Measurements from ENCODE around the gene LRP10.
"Not testable (repeated sequence)": the region's sequence is repeated elsewhere in the genome, so short reads cannot be mapped to it uniquely, and the experiment has no call there.

Gene LRP10

DNA sequence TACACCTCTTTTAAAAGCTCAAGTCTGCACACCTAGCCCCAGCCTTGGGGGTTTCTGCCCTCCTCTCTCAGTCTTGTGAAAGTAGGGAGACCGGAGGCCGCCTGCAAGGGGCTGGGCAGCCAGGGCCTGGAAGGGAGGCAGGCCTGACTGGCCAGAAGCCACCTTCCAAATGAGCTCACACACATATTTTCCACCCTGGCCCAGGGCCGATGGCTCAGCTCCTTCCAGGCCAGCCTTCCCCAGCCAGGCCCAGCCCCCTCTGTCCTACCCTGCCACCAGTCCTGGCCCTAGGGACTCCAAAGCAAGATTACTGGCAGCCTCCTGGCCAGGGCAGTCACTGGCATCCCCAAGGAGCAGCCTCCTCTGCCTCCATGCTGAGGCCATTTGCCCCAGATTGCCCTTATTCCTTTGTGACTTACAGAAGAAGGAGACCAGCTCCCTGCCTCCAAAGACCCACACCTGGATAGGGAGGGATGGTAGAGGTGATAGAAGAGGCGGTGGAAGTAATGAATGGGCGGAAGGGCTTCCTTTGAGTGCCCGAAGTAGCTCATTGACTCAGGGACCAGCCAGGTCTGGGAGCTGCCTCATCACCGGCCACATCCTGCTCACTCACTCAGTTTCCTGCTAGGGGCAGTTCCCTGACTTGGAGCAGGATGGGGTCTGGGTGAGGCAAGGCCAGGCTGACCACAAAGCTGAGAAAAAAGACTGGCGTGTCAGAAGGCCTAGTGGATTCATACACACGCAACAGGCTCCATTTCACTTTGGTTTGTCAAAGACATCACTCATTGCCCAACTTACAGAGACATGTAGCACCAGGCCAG lies 20.4 kb upstream of the LRP10 start:
- H3K9me3 ChIP-seq (ENCODE audit: control insufficient read depth, low read length): no peaks in the 10 kb centered on the region
- no peak overlapping the region for H3K4me3 ChIP-seq (ENCODE audit: insufficient read depth, low read depth, low read length)
- no peaks in the 10 kb centered on the region for H3K36me3 ChIP-seq (ENCODE audit: control insufficient read depth, insufficient read depth, low read length)
- peaks cover 22% of the 10 kb centered on the region for H3K4me1 ChIP-seq (ENCODE audit: control insufficient read depth, insufficient read depth, low read length)
- H3K27me3 ChIP-seq (ENCODE audit: control insufficient read depth, insufficient read depth, low read length, poor library complexity, severe bottlenecking): no peaks in the 10 kb centered on the region
- no peak overlapping the region for H3K27ac ChIP-seq (ENCODE audit: insufficient read depth, low read depth, low read length, poor library complexity, severe bottlenecking)
- 89% methylated on average over 9 of the region's 9 CpGs for WGBS, 2 experiments

GRCh38 chr14:22852178-22852577 lies 19.4 kb upstream of the LRP10 start:
- 80 to 85% methylated on average over 9 to 12 of the region's 12 CpGs for WGBS, 2 experiments
- not testable (repeated sequence) for H3K4me3 ChIP-seq (ENCODE audit: insufficient read depth, low read depth, low read length); H3K27me3 ChIP-seq (ENCODE audit: control insufficient read depth, insufficient read depth, low read length, poor library complexity, severe bottlenecking); H3K27ac ChIP-seq (ENCODE audit: insufficient read depth, low read depth, low read length, poor library complexity, severe bottlenecking); H3K36me3 ChIP-seq (ENCODE audit: control insufficient read depth, insufficient read depth, low read length); H3K9me3 ChIP-seq (ENCODE audit: control insufficient read depth, low read length)
- H3K4me1 ChIP-seq (ENCODE audit: control insufficient read depth, insufficient read depth, low read length): peaks cover 22% of the 10 kb centered on the region

DNA sequence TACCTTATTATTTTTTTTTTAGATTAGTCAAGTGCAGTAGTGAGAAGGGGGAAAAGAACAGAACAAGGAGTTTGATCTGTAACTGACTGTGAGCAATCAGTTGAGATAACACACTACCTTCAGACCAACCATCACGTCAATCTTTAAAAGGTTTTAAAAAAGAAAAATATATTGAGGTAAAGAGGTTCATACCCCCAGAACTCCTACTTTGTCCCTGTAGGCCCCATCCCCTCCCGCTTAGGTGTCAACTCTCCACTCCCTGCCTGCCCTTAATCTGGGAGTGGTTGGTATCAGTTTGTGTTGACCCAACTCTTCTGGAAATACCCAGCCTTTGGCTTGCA lies 19.0 kb upstream of the LRP10 start:
- H3K36me3 ChIP-seq (ENCODE audit: control insufficient read depth, insufficient read depth, low read length): no peaks in the 10 kb centered on the region
- peaks cover 21% of the 10 kb centered on the region for H3K4me1 ChIP-seq (ENCODE audit: control insufficient read depth, insufficient read depth, low read length)
- no peak overlapping the region for H3K27ac ChIP-seq (ENCODE audit: insufficient read depth, low read depth, low read length, poor library complexity, severe bottlenecking)
- no peaks in the 10 kb centered on the region for H3K27me3 ChIP-seq (ENCODE audit: control insufficient read depth, insufficient read depth, low read length, poor library complexity, severe bottlenecking)
- H3K9me3 ChIP-seq (ENCODE audit: control insufficient read depth, low read length): no peaks in the 10 kb centered on the region
- 86 to 100% methylated on average over 1 of the region's 2 CpGs for WGBS, 2 experiments
- H3K4me3 ChIP-seq (ENCODE audit: insufficient read depth, low read depth, low read length): no peak overlapping the region

DNA sequence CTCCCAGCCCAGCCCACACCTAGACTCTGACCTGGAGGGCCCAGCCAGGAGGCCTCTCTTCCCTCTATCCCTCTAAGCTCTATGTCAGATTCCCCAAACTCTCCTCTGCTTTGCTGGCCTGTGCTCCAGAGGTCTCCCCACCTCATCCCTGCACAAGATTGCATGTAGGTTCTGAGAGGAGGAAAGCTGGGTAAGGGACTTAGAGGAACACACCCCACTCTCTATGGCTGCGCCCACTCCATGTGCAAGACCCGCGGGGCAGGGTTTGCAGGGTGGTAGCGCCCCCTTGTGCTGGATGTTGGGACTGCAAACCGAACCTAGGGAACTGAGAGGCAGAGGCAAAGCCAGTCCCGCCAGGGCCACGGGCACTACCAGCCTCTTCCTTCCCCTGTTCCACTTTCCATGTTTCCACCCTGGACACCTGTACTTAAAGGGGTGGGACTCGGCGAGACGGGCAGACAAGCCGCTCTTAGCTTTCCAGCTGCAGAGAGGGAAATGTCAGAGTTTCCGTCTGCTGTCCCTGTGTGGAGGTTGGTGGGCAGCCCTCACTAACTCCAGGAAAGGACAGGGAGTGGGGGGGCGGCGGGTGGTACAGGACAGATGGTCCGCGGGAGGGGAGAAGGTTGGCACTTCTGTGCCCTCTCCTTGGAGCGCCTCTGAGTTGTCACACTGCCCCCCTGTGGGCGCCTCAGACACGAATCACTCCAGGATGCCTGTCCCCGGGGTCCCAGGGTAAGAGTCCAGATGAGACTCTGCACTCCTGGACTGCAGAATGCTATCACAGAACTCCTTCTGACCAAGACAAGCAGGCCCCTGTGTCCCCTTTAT lies 18.4 kb upstream of the LRP10 start:
- 8 to 10% methylated on average over 20 of the region's 20 CpGs for WGBS, 2 experiments
- no peaks in the 10 kb centered on the region for H3K27me3 ChIP-seq (ENCODE audit: control insufficient read depth, insufficient read depth, low read length, poor library complexity, severe bottlenecking)
- H3K27ac ChIP-seq (ENCODE audit: insufficient read depth, low read depth, low read length, poor library complexity, severe bottlenecking): no peak overlapping the region
- peak overlapping the region; percentile 37 for H3K4me3 ChIP-seq (ENCODE audit: insufficient read depth, low read depth, low read length)
- H3K9me3 ChIP-seq (ENCODE audit: control insufficient read depth, low read length): no peaks in the 10 kb centered on the region
- H3K36me3 ChIP-seq (ENCODE audit: control insufficient read depth, insufficient read depth, low read length): no peaks in the 10 kb centered on the region
- peaks cover 15% of the 10 kb centered on the region for H3K4me1 ChIP-seq (ENCODE audit: control insufficient read depth, insufficient read depth, low read length)

DNA sequence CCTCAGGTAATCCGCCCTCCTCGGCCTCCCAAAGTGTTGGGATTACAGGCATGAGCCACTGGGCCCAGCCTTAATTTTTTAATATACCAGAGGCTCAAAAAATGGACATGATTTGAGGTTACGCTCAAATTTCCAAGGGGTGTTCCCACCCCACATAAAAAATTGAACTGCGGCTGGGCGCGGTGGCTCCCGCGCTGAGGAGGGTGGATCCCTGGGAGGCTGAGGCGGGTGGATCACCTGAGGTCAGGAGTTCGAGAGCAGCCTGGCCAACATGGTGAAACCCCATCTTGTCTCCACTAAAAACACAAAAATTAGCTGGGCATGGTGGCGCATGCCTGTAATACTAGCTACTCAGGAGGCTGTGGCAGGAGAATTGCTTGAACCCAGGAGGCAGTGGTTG lies 17.2 kb upstream of the LRP10 start:
- not testable (repeated sequence) for H3K27ac ChIP-seq (ENCODE audit: insufficient read depth, low read depth, low read length, poor library complexity, severe bottlenecking); H3K9me3 ChIP-seq (ENCODE audit: control insufficient read depth, low read length); H3K4me3 ChIP-seq (ENCODE audit: insufficient read depth, low read depth, low read length); H3K36me3 ChIP-seq (ENCODE audit: control insufficient read depth, insufficient read depth, low read length); H3K27me3 ChIP-seq (ENCODE audit: control insufficient read depth, insufficient read depth, low read length, poor library complexity, severe bottlenecking); H3K4me1 ChIP-seq (ENCODE audit: control insufficient read depth, insufficient read depth, low read length)
- 91 to 94% methylated on average over 11 of the region's 11 CpGs for WGBS, 2 experiments

DNA sequence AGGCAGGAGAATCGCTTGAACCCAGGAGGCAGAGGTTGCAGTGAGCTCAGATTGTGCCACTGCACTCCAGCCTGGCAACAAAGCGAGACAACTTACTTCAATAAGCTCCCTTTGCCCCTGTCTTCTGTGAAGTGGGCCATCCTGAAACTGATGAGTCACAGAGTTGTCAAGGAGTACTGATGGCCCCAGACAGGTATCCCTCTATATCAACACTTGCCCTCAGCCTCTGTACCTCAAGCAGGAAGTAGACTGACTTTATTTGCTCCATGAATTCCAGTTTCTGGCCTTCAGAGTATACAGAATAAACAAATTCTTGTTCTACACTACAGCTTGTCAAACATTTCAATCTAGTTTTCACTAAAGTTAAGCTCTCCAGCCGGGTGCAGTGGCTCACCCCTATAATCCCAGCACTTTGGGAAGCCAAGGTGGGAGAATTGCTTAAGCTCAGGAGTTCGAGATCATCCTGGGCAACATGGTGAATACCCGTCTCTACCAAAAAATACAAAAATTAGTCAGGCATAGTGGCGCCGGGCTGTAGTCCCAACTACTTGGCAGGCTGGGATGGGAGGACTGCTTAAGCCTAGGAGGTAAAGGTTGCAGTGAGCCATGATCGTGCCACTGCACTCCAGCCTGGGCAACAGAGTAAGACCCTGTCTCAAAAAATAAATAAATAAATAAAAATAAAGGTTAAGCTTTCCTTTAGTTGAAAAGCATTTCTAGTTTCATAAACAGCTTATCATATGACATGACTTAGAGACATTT lies 16.4 kb upstream of the LRP10 start:
- WGBS, 2 experiments: 91 to 95% methylated on average over 8 of the region's 8 CpGs
- H3K27ac ChIP-seq (ENCODE audit: insufficient read depth, low read depth, low read length, poor library complexity, severe bottlenecking): no peak overlapping the region

GRCh38 chr14:22856428-22856827 lies 15.1 kb upstream of the LRP10 start:
- H3K36me3 ChIP-seq (ENCODE audit: control insufficient read depth, insufficient read depth, low read length): no peaks in the 10 kb centered on the region
- no peaks in the 10 kb centered on the region for H3K27me3 ChIP-seq (ENCODE audit: control insufficient read depth, insufficient read depth, low read length, poor library complexity, severe bottlenecking)
- no peaks in the 10 kb centered on the region for H3K4me1 ChIP-seq (ENCODE audit: control insufficient read depth, insufficient read depth, low read length)
- WGBS, 2 experiments: 85 to 95% methylated on average over 3 of the region's 5 CpGs
- H3K27ac ChIP-seq (ENCODE audit: insufficient read depth, low read depth, low read length, poor library complexity, severe bottlenecking): no peak overlapping the region
- H3K4me3 ChIP-seq (ENCODE audit: insufficient read depth, low read depth, low read length): no peak overlapping the region
- H3K9me3 ChIP-seq (ENCODE audit: control insufficient read depth, low read length): no peaks in the 10 kb centered on the region

More for the DNA sequence above, 16.4 kb upstream of the LRP10 start:
- H3K36me3 ChIP-seq (ENCODE audit: control insufficient read depth, insufficient read depth, low read length): no peaks in the 10 kb centered on the region
- H3K9me3 ChIP-seq (ENCODE audit: control insufficient read depth, low read length): no peaks in the 10 kb centered on the region
- H3K27me3 ChIP-seq (ENCODE audit: control insufficient read depth, insufficient read depth, low read length, poor library complexity, severe bottlenecking): no peaks in the 10 kb centered on the region
- H3K4me3 ChIP-seq (ENCODE audit: insufficient read depth, low read depth, low read length): no peak overlapping the region
- no peaks in the 10 kb centered on the region for H3K4me1 ChIP-seq (ENCODE audit: control insufficient read depth, insufficient read depth, low read length)

DNA sequence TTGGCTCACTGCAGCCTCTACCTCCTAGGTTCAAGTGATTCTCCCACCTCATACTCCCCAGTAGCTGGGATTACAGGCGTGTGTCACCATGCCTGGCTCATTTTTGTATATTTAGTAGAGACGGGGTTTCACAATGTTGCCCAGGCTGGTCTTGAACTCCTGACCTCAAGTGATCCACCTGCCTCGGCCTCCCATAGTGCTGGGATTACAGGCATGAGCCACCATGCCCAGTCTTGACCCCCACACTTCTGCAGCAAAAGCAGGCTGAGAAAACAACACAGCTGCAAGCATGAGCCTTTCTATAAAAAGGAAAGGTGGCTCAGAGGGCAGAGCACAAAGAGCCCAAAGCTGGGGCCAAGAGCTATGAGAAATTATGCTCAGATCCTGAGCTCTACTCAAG lies 11.2 kb upstream of the LRP10 start:
- not testable (repeated sequence) for H3K9me3 ChIP-seq (ENCODE audit: control insufficient read depth, low read length); H3K27me3 ChIP-seq (ENCODE audit: control insufficient read depth, insufficient read depth, low read length, poor library complexity, severe bottlenecking); H3K36me3 ChIP-seq (ENCODE audit: control insufficient read depth, insufficient read depth, low read length); H3K4me1 ChIP-seq (ENCODE audit: control insufficient read depth, insufficient read depth, low read length); H3K4me3 ChIP-seq (ENCODE audit: insufficient read depth, low read depth, low read length); H3K27ac ChIP-seq (ENCODE audit: insufficient read depth, low read depth, low read length, poor library complexity, severe bottlenecking)
- 82 to 92% methylated on average over 3 of the region's 3 CpGs for WGBS, 2 experiments

DNA sequence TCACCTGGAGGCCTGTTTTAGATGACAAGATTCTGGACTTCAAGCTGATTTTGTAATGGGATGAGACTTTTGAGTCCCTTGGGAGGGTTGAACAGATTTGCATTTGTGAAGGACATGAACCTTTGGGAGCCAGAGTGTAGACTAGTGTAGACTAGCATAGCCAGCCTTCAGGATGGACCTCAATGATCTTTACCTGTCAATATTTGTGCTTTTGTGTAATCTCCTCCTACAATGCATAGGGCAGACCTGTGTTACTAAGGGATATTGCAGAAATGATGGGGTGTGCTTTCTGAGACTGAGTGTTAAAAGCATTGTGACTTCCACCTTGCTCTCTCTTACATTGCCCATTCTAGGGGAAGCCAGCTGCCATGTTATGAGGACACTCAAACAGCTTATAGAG lies 9.9 kb upstream of the LRP10 start:
- no peaks in the 10 kb centered on the region for H3K36me3 ChIP-seq (ENCODE audit: control insufficient read depth, insufficient read depth, low read length)
- no peaks in the 10 kb centered on the region for H3K9me3 ChIP-seq (ENCODE audit: control insufficient read depth, low read length)
- no peak overlapping the region for H3K27ac ChIP-seq (ENCODE audit: insufficient read depth, low read depth, low read length, poor library complexity, severe bottlenecking)
- no peak overlapping the region for H3K4me3 ChIP-seq (ENCODE audit: insufficient read depth, low read depth, low read length)
- H3K27me3 ChIP-seq (ENCODE audit: control insufficient read depth, insufficient read depth, low read length, poor library complexity, severe bottlenecking): no peaks in the 10 kb centered on the region
- H3K4me1 ChIP-seq (ENCODE audit: control insufficient read depth, insufficient read depth, low read length): no peaks in the 10 kb centered on the region

GRCh38 chr14:22864979-22865378 lies 6.6 kb upstream of the LRP10 start:
- no peaks in the 10 kb centered on the region for H3K4me1 ChIP-seq (ENCODE audit: control insufficient read depth, insufficient read depth, low read length)
- no peaks in the 10 kb centered on the region for H3K27me3 ChIP-seq (ENCODE audit: control insufficient read depth, insufficient read depth, low read length, poor library complexity, severe bottlenecking)
- no peaks in the 10 kb centered on the region for H3K9me3 ChIP-seq (ENCODE audit: control insufficient read depth, low read length)
- H3K36me3 ChIP-seq (ENCODE audit: control insufficient read depth, insufficient read depth, low read length): no peaks in the 10 kb centered on the region
- WGBS, 2 experiments: 95% methylated on average over 4 of the region's 4 CpGs
- H3K27ac ChIP-seq (ENCODE audit: insufficient read depth, low read depth, low read length, poor library complexity, severe bottlenecking): no peak overlapping the region
- H3K4me3 ChIP-seq (ENCODE audit: insufficient read depth, low read depth, low read length): no peak overlapping the region
